Dedifferentiated amniotic fluid mesenchymal stem cell (primary cell): Measurements from ENCODE around the gene SCAPER.

Source experiments
- DNase-seq: peaks from one replicate; pipeline ENCODE4 v3.0.0-alpha.2; 2016; ENCODE audit errors: extremely low spot score

SCAPER gene

DNA sequence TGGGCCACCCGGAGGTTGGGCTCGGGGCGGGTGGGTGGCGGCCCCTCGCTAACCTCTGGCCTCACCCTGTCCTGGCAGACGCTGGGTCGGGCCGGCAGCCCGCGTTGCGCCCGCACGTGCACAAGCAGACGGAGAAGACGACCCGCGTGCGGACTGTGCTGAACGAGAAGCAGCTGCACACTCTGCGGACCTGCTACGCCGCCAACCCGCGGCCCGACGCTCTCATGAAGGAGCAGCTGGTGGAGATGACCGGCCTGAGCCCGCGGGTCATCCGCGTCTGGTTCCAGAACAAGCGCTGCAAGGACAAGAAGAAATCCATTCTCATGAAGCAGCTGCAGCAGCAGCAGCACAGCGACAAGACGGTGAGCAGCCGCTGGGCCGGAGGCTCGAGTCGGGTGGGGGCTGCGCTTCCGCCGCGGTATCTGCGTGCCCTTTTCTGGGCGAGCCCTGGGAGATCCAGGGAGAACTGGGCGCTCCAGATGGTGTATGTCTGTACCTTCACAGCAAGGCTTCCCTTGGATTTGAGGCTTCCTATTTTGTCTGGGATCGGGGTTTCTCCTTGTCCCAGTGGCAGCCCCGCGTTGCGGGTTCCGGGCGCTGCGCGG lies 564.8 kb downstream of the SCAPER start:
- DNase-seq, result no peak

DNA sequence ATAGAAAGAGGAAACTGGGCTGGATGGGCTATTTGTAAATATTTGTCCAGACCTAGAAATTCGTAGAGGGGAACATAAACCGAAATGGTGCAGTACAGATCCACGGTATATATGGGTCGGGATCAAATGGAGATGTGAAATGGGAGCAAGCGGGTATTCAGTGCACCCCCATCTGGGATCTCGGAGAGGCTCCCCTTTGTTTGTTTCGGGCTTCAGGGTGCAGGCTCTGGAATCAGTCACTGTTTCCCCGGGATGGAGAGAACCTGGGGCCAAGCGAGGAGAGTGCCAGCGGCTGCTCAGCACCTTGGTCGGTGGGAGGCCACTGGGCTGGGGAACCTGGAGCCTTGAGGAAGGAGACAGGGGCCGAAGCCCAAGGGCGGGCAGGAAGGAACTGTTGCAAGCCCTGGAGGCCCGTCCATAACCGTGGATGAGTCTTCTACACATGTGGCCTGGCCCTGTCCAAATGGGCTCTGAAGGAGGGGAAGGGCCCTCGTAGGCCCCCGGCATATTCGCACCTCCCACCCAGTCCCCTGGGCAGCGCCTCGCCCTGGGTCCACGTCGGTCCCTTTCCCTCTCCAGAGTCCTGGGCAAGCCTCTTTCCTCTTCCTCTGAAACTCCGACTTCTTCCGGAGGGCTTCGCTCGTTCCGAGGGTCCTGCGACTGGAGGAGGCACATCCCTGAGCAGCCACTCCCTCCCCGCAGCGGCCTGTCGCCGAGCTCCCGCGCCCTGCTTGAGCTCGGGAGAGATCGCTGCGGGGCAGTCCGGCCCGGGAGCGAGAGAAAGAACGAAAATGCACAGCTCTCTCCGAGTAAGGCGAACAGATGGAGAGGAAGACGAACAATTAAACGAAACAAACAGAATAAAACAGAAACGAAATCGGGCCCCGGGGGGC lies 565.6 kb downstream of the SCAPER start:
- no peak for DNase-seq

DNA sequence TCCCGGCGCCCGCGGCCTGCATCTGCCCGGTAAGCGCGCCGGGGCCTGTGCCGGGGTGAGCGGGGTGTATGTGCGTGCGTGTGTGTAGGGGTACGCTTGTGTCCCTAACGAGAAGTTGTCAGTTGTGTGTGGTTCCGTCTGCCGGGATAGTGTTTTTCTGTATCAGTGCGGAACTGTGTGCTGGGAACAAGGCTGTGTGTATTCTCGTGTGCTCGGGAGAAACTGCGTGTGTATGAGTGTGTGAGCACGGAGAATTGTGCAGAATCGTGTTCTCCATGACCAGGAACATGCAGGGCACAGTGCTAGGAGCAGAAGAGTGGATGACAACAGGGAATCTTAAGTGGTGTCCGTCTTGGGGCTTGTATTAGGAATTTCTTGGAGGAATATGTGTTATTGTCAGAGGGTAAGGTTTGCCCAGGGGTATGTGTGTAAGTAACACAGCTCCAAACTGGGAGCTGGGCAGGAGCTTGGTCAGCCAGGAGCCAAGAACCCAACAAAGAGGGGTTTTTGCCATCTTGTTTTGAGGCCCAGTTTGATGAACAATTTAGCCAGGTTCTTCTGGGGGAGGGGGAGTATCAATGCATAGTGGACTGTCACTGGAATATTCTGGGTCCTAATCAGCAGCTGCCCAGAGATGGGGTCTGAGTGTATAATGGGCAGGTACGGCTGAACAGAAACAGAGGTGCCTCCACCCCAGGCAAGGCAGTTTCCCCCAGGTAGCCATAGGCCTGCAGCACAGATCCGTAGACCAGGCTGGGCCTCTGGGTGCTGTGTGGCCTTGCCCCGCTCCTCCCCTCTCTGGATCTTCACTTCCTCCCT lies 566.4 kb downstream of the SCAPER start:
- no peak for DNase-seq

DNA sequence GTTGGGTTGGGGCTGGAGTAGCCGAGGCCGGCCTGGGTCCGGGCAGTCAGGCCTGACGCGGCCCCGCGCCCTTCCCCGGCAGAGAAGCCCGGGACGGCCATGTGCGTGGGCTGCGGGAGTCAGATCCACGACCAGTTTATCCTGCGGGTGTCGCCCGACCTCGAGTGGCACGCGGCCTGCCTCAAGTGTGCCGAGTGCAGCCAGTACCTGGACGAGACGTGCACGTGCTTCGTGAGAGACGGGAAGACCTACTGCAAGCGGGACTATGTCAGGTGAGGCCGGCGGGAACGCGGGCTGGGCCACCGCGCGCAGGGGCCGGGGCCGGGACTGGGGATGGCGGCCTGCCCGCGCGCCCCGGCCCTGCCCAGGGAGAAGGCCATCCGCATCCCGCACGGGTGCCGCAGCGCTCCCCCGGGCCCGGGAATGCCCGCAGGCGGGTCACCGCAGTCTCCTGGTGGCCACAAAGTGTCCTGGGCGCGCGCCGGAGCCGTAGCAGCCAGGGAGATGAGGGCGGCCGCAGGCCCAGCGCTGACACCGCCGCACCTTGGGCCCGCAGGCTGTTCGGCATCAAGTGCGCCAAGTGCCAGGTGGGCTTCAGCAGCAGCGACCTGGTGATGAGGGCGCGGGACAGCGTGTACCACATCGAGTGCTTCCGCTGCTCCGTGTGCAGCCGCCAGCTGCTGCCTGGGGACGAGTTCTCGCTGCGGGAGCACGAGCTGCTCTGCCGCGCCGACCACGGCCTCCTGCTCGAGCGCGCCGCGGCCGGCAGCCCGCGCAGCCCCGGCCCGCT lies 567.2 kb downstream of the SCAPER start:
- DNase-seq, result no peak

DNA sequence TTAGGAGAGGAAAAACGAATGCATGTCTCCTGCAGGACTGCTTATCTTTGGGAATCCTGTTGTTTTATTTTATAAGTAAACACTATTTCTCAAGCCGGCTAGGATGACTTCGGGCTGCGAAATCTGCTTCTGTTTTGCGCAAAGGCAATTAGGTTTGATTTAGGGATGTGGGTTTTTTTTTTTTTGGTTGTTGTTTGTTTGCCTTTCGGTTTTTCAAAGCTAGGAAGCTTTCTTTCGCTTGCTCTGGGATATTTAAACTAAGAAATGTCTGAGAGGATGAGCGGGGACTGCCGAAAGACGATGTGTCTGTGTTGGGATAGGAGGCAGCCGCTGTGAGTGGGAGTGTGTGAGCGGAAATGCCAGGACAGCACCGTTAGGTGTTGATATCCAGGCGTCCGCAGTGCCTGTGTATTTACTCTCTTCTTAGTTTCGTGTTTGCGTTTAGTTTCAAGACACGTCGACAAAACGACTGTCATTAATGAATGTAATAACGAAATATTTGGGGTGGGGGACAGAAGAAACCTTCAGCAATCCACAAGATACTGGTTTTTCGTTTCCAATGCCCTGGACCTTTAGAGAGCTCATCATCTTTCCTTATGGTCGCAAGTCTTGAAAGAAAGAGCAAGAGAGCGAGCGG lies 568.0 kb downstream of the SCAPER start:
- DNase-seq, result no peak

DNA sequence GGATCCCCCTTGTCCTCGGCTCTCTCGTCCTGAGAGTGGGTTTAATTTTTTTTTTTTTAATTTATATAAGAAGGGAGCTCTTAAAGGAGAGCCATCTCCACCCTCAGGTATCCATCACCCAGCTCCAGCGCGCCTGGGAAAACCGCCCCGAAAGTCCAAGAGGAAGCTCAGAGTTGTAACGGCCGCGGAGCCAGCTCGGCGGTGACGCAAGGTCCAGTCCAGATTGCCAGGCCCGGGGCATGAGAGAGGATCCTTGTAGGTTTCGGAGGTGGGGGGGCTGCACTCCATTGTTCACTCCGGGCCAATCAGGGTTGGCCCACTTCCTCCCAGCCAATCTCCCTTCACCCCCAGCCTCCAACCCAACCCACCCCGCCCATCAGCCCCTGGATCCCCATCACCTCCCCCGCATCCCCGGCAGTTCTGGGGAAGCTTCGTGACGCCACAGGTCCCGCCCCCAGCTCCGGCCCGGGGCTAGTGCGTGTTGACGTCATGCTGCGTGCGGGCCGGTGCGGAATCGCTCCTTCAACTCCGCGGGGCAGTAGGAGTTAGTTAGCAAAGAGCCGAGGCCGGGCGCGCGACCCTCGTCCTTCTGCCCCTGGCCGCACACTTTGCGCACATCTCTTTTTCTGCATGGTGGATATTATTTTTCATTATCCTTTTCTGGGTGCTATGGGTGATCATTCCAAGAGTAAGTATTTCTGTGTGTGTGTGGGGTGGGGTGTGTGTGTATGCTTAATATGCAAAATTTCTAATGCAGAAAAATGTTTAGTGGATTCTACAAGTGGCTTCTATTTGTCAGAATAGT lies 568.7 kb downstream of the SCAPER start, which contains the start of gene ISL2:
ISL2 (plus strand) TSS at position 520 of the 805 bp plus-strand sequence; CDS start at position 631, 111 bp downstream.
- no peak for DNase-seq

DNA sequence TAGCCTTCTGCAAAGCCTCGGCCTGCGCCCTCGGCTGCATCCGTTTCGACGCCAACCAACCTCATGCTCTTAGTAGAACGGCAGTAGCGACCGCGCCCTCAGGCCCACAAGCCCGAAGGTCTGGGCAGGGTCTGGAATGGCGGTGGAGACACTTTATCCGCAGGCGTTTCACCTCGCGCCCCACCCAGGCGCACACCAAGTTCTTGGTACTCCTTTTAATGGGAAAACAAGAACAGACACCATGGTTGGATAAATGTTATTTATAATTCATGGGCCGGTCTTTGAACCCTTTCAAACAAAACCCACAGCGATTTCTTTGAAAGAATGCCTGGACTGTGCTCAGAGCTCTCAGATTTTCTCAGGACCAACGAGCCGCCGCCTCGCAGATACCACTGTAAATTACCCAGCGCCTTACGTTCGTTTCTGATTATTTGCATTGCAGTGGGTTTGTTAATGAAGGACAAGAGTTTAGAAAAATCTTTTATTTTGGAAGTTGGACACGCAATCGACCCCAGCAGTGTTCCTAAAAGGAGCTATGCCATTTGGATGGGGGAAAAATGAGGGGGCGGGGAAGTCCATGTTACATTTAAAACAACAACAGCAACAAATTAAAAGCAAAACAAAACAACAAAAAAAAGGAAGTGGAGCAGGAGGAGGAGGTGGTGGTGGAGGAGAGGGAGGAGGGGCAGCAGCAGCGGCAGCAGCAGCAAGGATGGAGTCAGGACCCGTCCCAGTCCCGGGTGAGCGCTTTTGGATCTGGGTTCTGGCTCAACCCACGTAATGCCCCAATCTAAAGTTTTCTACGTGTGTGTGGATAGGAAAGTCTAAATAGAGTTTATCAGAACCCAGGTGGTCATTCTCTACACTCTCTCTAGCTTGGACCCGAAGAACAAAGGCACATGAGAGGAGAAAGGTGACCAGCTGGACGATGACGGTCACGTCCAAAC lies 569.6 kb downstream of the SCAPER start:
- no peak for DNase-seq

DNA sequence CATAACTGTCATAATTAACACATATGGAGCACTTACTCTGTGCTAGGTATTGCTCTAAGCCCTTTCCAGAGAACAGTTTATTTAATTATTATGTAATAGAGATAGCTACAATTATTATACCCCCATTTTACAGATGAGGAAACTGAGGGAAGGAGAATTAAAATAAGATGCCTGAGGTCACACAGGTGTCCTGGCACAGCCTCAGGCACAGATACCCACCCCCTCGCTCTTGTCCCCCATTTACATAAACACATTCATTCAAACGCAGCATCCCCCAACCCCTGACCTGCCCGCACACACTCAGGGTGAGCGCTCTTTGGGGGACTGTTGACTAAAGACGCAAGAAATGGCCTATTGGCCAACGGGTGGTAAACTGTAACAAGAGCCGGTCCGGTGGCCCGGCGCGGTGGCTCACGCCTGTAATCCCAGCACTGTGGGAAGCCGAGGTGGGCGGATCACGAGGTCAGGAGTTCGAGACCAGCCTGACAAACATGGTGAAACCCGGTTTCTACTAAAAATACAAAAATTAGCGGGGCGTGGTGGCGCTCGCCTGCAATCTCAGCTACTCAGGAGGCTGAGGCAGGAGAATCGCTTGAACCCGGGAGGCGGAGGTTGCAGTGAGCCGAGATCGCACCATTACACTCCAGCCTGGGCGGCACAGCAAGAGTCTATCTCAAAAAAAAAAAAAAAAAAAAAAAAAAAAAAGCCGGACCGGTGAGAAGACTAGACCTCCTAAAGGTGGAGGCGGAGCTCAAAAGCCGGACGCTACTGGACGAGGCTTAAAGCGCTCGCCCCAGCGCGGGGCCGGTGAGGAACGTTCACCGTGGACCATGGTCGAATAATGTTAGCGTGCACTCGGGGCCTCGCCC lies 570.5 kb downstream of the SCAPER start:
- no peak for DNase-seq

DNA sequence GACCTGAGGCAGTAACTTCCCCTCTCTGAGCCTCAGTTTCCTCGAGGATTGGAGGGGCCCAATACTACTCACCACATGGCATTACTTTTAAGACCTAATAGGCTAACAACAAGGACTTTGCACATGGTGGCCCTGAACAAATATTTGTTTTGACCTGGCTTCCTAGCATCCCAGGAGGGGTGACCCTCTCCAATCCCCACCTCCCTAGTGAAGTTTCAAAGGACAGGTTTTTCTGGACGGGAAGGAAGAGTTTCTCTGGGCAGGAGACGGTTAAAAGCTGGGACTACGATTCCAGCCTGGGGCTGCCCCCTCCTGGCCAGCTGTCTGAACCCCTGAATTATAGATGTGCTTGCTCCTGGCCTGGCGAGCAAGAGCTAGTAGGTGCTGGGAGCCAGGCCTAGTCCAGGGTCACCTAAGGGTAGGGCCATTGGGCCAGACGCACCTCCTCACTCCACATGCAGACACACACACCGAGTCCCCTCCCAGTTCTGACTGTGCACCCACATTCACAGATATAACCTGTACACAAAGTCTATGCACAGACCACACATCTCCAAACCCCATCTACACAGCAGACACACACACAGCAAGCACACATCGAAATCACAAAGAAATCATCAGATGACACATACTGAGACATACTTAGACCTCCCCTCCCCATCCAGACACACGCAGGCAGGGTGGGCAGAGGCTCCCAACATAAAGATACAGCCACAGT lies 571.3 kb downstream of the SCAPER start:
- no peak for DNase-seq

DNA sequence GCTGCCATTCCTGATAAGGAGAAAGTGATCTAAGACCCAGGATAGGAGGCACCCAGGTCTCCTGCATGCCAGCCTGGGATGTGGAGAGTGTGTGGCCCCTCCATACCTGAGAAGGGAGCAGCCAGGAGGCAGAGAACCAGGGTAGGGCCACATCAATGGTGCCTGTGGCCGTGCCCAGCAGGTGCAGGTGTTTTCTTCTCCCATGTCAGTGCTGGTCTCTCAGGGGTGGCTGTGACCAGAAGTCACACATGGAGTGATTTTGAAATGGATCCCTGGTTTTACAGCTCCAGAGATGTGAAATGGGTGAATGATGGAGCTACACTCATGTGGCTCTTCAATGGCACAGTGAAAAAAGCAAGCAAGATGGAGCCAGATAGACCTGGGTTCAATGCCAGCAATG lies 571.8 kb downstream of the SCAPER start:
- DNase-seq, result no peak

DNA sequence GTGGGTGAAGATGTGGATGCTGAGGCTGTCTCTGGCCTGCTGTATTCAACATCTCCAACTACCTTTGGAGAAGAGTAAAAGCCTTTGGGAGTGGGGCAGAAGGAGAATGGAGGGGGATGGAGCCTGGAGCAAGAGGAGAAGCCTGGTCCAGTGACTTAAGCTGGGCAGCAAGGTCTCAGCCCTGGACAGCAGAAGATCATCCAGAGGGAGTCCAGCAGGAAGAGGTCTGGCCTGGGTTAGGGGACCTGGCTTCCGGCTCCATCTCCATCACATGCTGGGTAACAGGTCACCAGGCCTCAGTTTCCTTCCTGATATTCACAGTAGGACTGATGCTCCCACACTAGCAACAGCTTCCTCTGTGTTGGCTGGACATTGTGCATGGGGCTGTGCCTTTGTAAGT lies 572.3 kb downstream of the SCAPER start:
- no peak for DNase-seq

DNA sequence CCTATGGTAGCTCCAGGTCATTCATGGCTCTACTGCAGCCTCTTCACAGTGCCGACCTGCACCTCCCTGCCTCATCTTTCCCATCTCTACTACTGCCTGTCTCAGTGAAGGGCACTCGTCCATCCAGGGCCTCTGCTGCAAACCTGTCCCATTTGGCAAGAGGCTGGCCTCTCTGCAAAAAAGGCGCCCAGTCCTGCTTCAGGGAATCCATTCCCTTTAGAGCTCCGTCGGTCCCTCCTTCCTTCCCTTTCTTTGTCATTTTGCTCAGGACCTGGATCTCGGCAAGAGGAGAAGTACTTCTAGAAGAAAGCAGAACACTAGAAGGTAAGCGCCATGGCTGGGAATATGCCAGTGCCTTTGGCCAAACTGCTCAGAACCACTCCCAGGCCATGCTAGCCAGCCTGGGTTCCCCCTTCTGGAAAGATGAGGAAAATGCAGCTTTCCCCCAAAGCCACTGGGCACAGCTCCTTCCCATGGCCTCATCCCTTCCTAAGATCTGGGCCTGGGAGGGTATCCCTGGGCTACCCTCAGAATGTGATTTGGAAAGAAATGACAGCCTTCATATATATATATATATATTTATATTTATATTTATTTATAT lies 575.0 kb downstream of the SCAPER start:
- no peak for DNase-seq

DNA sequence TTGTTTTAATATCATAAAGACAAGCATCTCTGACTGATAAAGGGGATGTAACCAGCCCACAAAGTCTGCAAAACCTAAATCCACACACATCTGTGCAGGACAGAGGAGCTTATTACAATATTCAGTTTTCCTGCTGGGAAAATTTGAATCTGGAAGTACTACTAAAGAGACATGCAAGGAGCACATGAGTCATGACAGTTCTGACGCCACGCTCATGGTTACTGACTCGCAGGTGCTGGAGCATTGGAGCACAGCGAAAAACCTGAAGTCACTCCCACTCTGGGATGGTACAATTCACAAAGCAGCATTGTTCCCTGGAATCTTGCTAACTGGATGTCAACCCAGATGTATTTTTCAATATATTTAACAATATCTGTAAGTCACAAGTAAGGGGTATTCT lies 576.2 kb downstream of the SCAPER start:
- DNase-seq, result no peak

DNA sequence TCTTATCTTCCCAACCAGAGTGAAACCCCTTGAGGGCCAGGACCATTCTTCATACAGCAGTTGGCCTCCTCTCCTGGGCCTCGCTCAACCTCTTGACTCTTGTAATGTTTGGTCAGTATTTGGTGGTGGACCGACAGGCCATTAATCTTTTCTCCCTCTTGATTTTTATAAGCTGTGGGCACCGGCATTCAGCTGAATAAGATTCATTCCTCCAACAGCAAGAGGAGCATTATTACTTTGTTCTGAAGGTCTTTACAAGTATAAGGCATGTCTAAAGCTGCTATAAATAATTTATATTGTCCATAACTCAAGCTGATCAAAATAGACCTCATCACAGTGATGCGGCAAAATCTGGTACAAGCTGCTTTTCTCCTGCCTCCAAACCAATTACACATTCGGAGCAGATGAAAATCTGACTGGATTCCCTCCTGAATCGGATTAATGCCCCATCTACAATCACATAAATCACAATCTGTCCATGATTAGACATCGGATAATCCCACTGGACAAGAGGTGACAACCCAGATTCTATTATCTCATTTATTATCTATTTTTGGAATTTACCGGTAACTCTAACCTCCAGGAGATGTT lies 576.9 kb downstream of the SCAPER start:
- DNase-seq, result no peak

DNA sequence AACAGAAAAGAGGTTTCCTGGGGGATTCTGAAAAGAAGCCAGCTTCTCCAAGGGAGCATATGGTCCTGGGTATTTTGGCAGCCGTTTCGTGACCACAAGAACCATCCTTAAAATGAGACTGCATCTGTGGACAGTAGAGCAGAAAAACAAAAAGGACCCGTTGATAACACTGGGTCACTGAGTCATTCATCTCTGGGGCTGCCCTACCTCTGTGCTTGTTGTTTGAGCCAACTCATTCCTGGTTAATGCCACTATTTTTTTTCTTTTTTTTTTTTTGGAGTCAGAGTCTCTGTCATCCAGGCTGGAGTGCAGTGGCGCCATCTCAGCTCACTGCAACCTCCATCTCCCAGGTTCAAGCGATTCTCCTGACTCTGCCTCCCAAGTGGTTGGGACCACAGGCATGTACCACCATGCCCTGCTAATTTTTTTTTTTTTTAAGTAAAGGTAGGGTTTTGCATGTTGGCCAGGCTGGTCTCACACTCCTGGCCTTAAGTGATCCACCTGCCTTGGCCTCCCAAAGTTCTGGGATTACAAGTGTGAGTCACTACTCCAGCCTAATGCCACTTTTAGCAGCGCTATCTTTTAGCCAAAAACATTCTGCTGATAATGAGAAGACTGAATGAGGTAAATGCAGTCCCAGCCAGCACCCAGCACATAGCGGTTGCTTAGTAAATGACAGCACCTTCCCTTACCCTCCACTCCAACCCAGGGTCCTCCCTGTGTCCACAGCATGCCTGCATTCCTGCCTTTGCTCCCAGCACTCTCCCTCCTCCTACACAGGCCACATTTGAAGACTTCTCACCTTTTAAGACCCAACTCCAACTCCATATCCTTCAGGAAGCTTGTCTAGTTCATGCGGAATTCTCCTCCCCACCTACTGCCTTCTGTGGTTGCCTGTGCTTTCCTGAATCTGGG lies 577.7 kb downstream of the SCAPER start:
- no peak for DNase-seq

DNA sequence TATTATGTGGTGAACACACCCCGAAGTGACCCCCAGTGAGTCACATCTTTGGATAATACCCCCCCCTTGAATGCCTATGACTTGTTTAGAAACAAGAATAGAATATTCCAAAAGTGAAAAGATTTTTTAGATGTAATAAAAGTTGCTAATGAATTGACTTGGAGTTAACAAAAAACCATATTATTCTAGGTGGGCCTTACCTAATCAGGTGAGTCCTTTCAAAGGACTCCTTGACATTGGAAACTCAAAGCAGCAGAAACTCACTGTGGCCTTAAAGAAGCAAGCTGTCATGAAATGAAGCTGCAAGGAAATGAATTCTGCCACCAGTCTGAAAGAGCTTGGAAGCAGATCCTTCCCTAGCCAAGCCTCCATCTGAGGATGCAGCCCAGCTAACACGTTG lies 579.4 kb downstream of the SCAPER start:
- DNase-seq, result no peak
